Measurements from ENCODE around the gene LAMTOR1.

DNA sequence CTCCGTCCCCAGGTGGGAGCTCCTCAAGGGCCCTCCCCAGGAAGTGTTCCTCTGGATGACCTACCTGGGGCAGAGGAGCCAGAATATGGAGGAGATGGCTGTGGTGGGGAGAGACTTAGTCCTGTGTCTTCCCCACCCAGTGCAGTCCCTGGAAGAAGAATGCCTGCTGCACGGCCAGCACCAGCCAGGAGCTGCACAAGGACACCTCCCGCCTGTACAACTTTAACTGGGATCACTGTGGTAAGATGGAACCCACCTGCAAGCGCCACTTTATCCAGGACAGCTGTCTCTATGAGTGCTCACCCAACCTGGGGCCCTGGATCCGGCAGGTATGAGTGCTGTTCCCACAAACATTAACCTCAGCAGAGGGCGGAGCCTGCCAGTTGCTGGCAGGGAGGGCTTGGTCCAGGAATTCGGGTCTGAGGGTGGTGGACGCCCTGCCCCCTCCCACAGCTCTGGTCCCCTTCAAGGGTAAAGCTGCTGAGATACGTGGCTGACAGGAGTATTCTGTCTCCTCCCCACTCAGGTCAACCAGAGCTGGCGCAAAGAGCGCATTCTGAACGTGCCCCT is 35.8 kb upstream of the LAMTOR1 start:
- TF ChIP-seq, protein P1, sequence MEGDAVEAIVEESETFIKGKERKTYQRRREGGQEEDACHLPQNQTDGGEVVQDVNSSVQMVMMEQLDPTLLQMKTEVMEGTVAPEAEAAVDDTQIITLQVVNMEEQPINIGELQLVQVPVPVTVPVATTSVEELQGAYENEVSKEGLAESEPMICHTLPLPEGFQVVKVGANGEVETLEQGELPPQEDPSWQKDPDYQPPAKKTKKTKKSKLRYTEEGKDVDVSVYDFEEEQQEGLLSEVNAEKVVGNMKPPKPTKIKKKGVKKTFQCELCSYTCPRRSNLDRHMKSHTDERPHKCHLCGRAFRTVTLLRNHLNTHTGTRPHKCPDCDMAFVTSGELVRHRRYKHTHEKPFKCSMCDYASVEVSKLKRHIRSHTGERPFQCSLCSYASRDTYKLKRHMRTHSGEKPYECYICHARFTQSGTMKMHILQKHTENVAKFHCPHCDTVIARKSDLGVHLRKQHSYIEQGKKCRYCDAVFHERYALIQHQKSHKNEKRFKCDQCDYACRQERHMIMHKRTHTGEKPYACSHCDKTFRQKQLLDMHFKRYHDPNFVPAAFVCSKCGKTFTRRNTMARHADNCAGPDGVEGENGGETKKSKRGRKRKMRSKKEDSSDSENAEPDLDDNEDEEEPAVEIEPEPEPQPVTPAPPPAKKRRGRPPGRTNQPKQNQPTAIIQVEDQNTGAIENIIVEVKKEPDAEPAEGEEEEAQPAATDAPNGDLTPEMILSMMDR (IDR thresholded peaks at IDR 0.05): no peak
- TF ChIP-seq POLR2AphosphoS5 (IDR thresholded peaks at IDR 0.05) (no peak), POLR2A (IDR thresholded peaks at IDR 0.05) (no peak)

Data from prostate gland (tissue), 2 donors.